ENCODE measurements around the gene FNDC11.
"Not testable (repeated sequence)": the region's sequence is repeated elsewhere in the genome, so short reads cannot be mapped to it uniquely, and the experiment has no call there.

- not testable (repeated sequence) for TF ChIP-seq POLR2A (IDR thresholded peaks at IDR 0.05); CTCF (IDR thresholded peaks at IDR 0.05); EP300 (IDR thresholded peaks at IDR 0.05; ENCODE audit: low read depth)
These were observed 5.8 kb downstream of the FNDC11 start for GRCh38 chr20:63559485-63560332.

Measured in transverse colon (tissue), 3 donors.